ENCODE results near the gene P3H1.

P3H1 gene

DNA sequence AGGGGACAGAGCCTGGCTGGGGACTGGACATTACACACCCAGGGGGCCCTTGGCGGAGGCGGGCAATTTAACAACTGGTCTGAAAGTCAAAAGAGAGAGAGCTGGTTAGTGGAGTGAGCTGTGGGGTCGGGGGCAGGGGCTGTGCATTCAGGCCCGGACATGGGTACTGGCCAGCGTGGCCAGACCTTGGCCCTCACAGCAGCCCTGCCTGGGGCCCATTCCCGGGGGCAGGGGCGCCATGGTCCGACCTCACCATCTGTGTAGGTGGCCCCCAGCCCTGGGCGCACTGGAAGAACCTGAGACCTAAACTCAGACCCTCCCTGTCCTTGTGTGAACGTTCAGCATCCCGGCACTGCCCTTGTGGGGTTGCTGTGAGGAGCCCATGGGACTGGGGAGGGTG, 31.8 kb downstream of the P3H1 start:
- TF ChIP-seq SPI1 (IDR thresholded peaks at IDR 0.05; ENCODE audit: borderline replicate concordance, low read depth): no peak
- no peak overlapping the region for H3K4me3 ChIP-seq (replicated peaks; ENCODE audit: insufficient read depth, low read length)
- no peaks in the 10 kb centered on the region for H3K27me3 ChIP-seq (ENCODE audit: insufficient read depth, poor library complexity, severe bottlenecking)
- no peak for DNase-seq (ENCODE audit: low read depth in 1 of 2, low spot score in 1 of 2)
- H3K27ac ChIP-seq (replicated peaks): no peak overlapping the region

DNA sequence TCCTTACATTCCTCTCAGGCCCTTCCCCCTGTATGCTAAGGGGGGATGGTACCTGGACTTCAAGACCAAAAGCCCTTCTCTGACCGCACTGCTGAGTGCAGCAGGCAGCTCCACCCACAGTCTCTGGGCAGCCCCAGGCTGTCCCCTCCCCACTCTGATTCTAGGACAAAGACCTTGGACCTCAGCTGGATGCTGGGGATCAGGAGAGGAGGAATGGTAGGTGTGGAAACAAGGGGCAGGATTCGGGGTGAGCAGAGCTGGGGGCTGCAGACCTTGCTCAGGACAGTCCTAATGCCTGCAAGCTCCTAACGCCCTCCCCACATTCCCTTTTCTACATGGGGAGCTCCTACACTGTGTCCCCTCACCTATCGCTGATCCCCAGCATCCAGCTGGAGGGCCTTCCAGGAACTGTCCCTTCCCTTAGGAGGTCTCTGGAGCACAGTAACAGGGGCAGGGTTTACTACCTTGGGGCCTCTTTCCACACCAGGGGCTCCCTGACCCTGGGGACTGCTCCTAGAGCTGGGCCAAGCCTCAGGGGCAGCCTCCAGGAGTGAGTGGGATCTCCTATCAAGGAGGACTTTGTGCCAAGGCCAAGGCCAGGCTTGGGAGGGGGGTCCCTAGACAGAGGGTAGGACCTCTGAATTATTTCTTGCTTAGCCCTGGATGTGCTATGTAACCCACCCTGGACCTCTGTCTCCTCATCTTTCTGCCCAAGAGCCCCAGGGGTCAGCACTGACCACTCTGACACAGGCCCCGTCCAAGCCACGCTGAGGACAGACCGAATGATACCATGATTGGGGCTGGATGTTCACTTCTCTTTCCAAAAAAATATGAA, 32.4 kb downstream of the P3H1 start:
- DNase-seq (ENCODE audit: low read depth in 1 of 2, low spot score in 1 of 2): no peak
- Histone ChIP-seq H3K27ac (replicated peaks) (no peak overlapping the region), H3K27me3 (ENCODE audit: insufficient read depth, poor library complexity, severe bottlenecking) (no peaks in the 10 kb centered on the region), H3K4me3 (replicated peaks; ENCODE audit: insufficient read depth, low read length) (no peak overlapping the region)
- TF ChIP-seq, protein P1, sequence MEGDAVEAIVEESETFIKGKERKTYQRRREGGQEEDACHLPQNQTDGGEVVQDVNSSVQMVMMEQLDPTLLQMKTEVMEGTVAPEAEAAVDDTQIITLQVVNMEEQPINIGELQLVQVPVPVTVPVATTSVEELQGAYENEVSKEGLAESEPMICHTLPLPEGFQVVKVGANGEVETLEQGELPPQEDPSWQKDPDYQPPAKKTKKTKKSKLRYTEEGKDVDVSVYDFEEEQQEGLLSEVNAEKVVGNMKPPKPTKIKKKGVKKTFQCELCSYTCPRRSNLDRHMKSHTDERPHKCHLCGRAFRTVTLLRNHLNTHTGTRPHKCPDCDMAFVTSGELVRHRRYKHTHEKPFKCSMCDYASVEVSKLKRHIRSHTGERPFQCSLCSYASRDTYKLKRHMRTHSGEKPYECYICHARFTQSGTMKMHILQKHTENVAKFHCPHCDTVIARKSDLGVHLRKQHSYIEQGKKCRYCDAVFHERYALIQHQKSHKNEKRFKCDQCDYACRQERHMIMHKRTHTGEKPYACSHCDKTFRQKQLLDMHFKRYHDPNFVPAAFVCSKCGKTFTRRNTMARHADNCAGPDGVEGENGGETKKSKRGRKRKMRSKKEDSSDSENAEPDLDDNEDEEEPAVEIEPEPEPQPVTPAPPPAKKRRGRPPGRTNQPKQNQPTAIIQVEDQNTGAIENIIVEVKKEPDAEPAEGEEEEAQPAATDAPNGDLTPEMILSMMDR (IDR thresholded peaks at IDR 0.05; ENCODE audit: insufficient read depth, low read length): no peak
- TF ChIP-seq REST (IDR thresholded peaks at IDR 0.05; ENCODE audit: insufficient replicate concordance, low read depth) (no peak), GABPA (IDR thresholded peaks at IDR 0.05; ENCODE audit: low read depth) (no peak), POLR2AphosphoS5 (IDR thresholded peaks at IDR 0.05; ENCODE audit: low read depth) (no peak), SPI1 (IDR thresholded peaks at IDR 0.05; ENCODE audit: borderline replicate concordance, low read depth) (no peak)

DNA sequence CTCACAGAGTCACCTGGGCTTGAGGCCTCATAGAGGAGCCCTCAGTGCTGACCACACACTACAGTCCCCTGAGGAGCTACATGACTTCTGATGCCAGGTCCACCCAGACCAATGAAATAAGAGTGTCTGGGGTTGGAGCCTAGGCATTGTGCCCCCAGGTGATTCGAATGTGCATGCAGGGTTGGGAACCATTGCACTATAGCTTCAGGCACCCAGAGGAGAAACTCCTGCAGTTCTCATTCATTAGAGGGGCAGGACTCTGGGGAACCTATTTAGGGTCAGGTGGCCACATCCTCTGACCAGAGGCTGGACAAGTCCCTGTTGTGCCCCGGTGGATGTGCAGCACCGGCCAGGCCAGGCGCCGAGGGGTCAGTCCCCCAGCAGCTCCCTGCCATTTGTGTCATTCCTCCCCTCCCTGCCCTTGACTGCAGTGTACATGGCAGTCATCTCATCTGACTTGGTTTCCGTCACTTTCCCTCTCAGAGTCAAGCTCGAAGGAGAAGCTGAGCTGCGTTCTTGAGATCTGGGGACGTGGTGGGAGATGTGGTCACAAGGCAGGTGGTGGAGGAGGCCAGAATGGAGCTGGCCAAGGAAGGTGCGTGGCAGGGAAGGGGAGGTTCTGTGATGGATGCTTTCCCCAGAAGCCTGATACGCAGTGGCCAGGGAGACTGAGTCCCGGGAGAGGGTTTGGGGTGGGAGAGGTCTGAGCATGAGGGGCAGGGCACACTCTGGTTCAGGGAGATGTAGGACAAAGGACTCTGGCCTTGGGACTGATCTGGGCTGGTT, 33.2 kb downstream of the P3H1 start:
- no peak overlapping the region for H3K4me3 ChIP-seq (replicated peaks; ENCODE audit: insufficient read depth, low read length)
- no peaks in the 10 kb centered on the region for H3K27me3 ChIP-seq (ENCODE audit: insufficient read depth, poor library complexity, severe bottlenecking)
- TF ChIP-seq REST (IDR thresholded peaks at IDR 0.05; ENCODE audit: insufficient replicate concordance, low read depth) (no peak), SPI1 (IDR thresholded peaks at IDR 0.05; ENCODE audit: borderline replicate concordance, low read depth) (no peak), POLR2AphosphoS5 (IDR thresholded peaks at IDR 0.05; ENCODE audit: low read depth) (no peak), GABPA (IDR thresholded peaks at IDR 0.05; ENCODE audit: low read depth) (no peak)
- TF ChIP-seq, protein P1 (IDR thresholded peaks at IDR 0.05; ENCODE audit: insufficient read depth, low read length): no peak
- H3K27ac ChIP-seq (replicated peaks): no peak overlapping the region
- DNase-seq (ENCODE audit: low read depth in 1 of 2, low spot score in 1 of 2): no peak

DNA sequence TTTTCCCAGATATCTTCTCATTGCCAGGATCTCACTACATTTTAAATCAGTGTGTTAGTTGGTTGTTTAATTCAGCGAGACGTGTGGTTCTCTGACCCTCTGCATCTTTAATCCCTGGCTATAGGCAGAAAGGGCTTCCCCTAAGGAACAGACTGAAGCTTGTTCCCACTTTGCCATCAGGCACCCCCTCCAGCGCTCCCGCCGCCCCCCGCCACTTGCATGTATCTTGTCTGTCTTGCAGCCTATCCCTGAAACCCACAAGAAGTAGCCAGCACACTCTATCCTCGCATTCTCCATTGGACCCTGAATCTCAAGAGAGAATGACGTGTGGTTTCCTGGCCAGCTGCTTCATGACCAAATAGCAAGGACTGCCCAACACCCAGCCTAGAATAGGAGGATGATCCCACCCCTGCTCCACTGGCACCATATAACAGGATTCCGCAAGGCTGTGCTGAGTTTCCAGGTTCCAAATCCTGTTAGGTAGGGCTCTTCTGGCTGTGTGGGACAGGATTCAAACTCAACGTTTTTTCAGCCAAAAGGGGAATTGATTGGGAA, 34.6 kb downstream of the P3H1 start:
- Histone ChIP-seq H3K27ac (replicated peaks) (no peak overlapping the region), H3K4me3 (replicated peaks; ENCODE audit: insufficient read depth, low read length) (no peak overlapping the region)
- DNase-seq (ENCODE audit: low read depth in 1 of 2, low spot score in 1 of 2): no peak

More for the DNA sequence above, 34.6 kb downstream of the P3H1 start:
- TF ChIP-seq REST (IDR thresholded peaks at IDR 0.05; ENCODE audit: insufficient replicate concordance, low read depth) (no peak), SPI1 (IDR thresholded peaks at IDR 0.05; ENCODE audit: borderline replicate concordance, low read depth) (no peak), GABPA (IDR thresholded peaks at IDR 0.05; ENCODE audit: low read depth) (no peak), POLR2AphosphoS5 (IDR thresholded peaks at IDR 0.05; ENCODE audit: low read depth) (no peak)
- TF ChIP-seq, protein P1 (IDR thresholded peaks at IDR 0.05; ENCODE audit: insufficient read depth, low read length): no peak
- H3K27me3 ChIP-seq (ENCODE audit: insufficient read depth, poor library complexity, severe bottlenecking): no peaks in the 10 kb centered on the region
